ENCODE results near the gene NPRL2.

NPRL2 gene

GRCh38 chr3:50347187-50347813 is 3.3 kb downstream of the NPRL2 start:
- DNase-seq = peak; percentile 50

- peak; percentile 55 for DNase-seq
These were observed 4.9 kb downstream of the NPRL2 start, which contains the start of gene ZMYND10 for GRCh38 chr3:50345586-50346234. Gene ZMYND10, minus strand, starts transcription at chr3:50345732. Its CDS starts 153 bp downstream, at chr3:50345579.

GRCh38 chr3:50345008-50345407 is 5.6 kb downstream of the NPRL2 start:
- DNase-seq = no peak

- no peak for DNase-seq
These were observed 7.6 kb downstream of the NPRL2 start for GRCh38 chr3:50342813-50343633.

- no peak for DNase-seq
These were observed 8.5 kb downstream of the NPRL2 start for GRCh38 chr3:50341996-50342650.

GRCh38 chr3:50341537-50341936 is 9.0 kb downstream of the NPRL2 start:
- no peak for DNase-seq

GRCh38 chr3:50340448-50341329 is 9.9 kb downstream of the NPRL2 start, which contains the start of gene RASSF1:
Gene RASSF1, minus strand, starts transcription at chr3:50340836. Its CDS starts 31 bp downstream, at chr3:50340805.
- DNase-seq = no peak

- no peak for DNase-seq
These were observed 10.5 kb downstream of the NPRL2 start for GRCh38 chr3:50340147-50340447.

- DNase-seq = no peak
These were observed 11.0 kb downstream of the NPRL2 start for GRCh38 chr3:50339485-50340146.

GRCh38 chr3:50338965-50339364 is 11.6 kb downstream of the NPRL2 start:
- no peak for DNase-seq

- DNase-seq = peak; percentile 92
These were observed 13.3 kb downstream of the NPRL2 start for GRCh38 chr3:50337175-50337861.

GRCh38 chr3:50336452-50337174 is 14.0 kb downstream of the NPRL2 start:
- no peak for DNase-seq

- DNase-seq = no peak
These were observed 16.1 kb downstream of the NPRL2 start for GRCh38 chr3:50334339-50335075.

- DNase-seq = no peak
These were observed 16.7 kb downstream of the NPRL2 start for GRCh38 chr3:50333744-50334328.

GRCh38 chr3:50331364-50331907 is 19.1 kb downstream of the NPRL2 start:
- DNase-seq = no peak

- DNase-seq = no peak
These were observed 20.2 kb downstream of the NPRL2 start for GRCh38 chr3:50330330-50330729.

GRCh38 chr3:50327943-50328691 is 22.5 kb downstream of the NPRL2 start, which contains the start of gene TUSC2:
Gene TUSC2, minus strand, starts transcription at chr3:50328223. Its CDS starts 124 bp downstream, at chr3:50328099.
- DNase-seq = peak; percentile 86

- DNase-seq = no peak
These were observed 23.4 kb downstream of the NPRL2 start for GRCh38 chr3:50327129-50327528.

All from NCI-H1105 treated with DMSO at 0.1 percent for 48 hours (cell line).